Caco-2 (cell line): Measurements from ENCODE around the gene SPINK4. TPM values are rescaled to one million over a fixed set of nuclear protein-coding genes. Genes with fewer than 3 reads are reported as not detected.

Source experiments
- BruUV-seq: library from RNA; stranded (reverse); fragments of 400-500 nt; replicated peaks from 2 replicates; lab custom pipeline; 2021; lab: Mats Ljungman, UMichigan
- CTCF ChIA-PET: fragments of 300-600 bp; sonication (Branson Sonifier 250); formaldehyde crosslinking; loops from one replicate; lab custom pipeline; 2022; ENCODE audit warnings: antibody characterized with exemption; lab: Charles Lee
- POLR2A ChIA-PET: fragments of 300-600 bp; sonication (Branson Sonifier 250); formaldehyde crosslinking; loops from one replicate; lab custom pipeline; 2022; ENCODE audit warnings: antibody characterized with exemption; lab: Charles Lee
- DNase-seq, 2 experiments: peaks; one replicate each; pipeline versions ENCODE4 v3.0.0 to v3.0.0-alpha.2; 2020 to 2022
- H3K27me3 ChIP-seq: replicated peaks from 2 replicates; pipeline ENCODE4 v1.6.0; 2011; ENCODE audit warnings: low read length; ENCODE audit not compliant: control insufficient read depth, insufficient read depth
- H3K36me3 ChIP-seq: 2 replicates; pipeline ENCODE4 v1.5.1; 2011; ENCODE audit warnings: low read length; ENCODE audit not compliant: control insufficient read depth, insufficient read depth
- H3K4me1 ChIP-seq: fragments of 250-450 bp; sonication (Bioruptor Pico); 2 replicates; pipeline ENCODE4 v1.5.1; 2020; ENCODE audit warnings: mild to moderate bottlenecking
- H3K4me3 ChIP-seq: 2 replicates; pipeline ENCODE4 v1.5.1; 2011; ENCODE audit warnings: low read depth, mild to moderate bottlenecking, control low read depth, low read length
- H3K9me3 ChIP-seq: fragments of 250-450 bp; sonication (Bioruptor Pico); 2 replicates; pipeline ENCODE4 v1.5.1; 2020; ENCODE audit warnings: mild to moderate bottlenecking, moderate library complexity
- H3K27ac Mint-ChIP-seq: one replicate; pipeline ENCODE4 v1.8.0; 2022; ENCODE audit warnings: mixed read lengths; ENCODE audit not compliant: unreplicated experiment
- H3K27me3 Mint-ChIP-seq: one replicate; pipeline ENCODE4 v1.8.0; 2022; ENCODE audit warnings: mixed read lengths; ENCODE audit not compliant: insufficient read depth, unreplicated experiment
- H3K36me3 Mint-ChIP-seq: one replicate; pipeline ENCODE4 v1.8.0; 2022; ENCODE audit warnings: mild to moderate bottlenecking, mixed read lengths; ENCODE audit not compliant: insufficient read depth, unreplicated experiment
- H3K4me1 Mint-ChIP-seq: one replicate; pipeline ENCODE4 v1.8.0; 2022; ENCODE audit warnings: low read depth, mixed read lengths; ENCODE audit not compliant: unreplicated experiment
- H3K4me3 Mint-ChIP-seq: one replicate; pipeline ENCODE4 v1.8.0; 2022; ENCODE audit warnings: mild to moderate bottlenecking, moderate library complexity, mixed read lengths; ENCODE audit not compliant: unreplicated experiment
- H3K9me3 Mint-ChIP-seq: one replicate; pipeline ENCODE4 v1.8.0; 2022; ENCODE audit warnings: mixed read lengths; ENCODE audit not compliant: unreplicated experiment
- CTCF ChIP-seq, 2 experiments: fragments of 200-600 bp in 1 of 2; IDR thresholded peaks; 1 replicate in 1 of 2; 2 replicates in 1 of 2; pipeline versions ENCODE4 v1.5.1 to v1.8.0; 2011 to 2022; ENCODE audit warnings: antibody characterized with exemption in 1 of 2, control low read depth in 1 of 2, inconsistent platforms in 1 of 2, low read depth in 1 of 2, low read length in 1 of 2, mild to moderate bottlenecking in 1 of 2, moderate library complexity in 1 of 2; ENCODE audit not compliant: insufficient read depth in 1 of 2, severe bottlenecking in 1 of 2, unreplicated experiment in 1 of 2
- intact Hi-C: fragments of 100-400 bp; cut with micrococcal nuclease; formaldehyde crosslinking; loops from one replicate; pipeline ENCODE4 v1.10.0; 2022; ENCODE audit not compliant: unreplicated experiment
- total RNA-seq: library from RNA; stranded (reverse); gene quantifications from 2 replicates; pipeline ENCODE4 v1.2.3, GENCODE V29; 2022

SPINK4 gene
- total RNA-seq, 1 experiment from 2014 or later = 2.1 TPM

GRCh38 chr9:33210006-33210715 lies 29.8 kb upstream of the SPINK4 start:
- ChIA-PET POLR2A (no interaction called here), CTCF (no interaction called here)
- Histone ChIP-seq H3K4me1 (peaks cover 12% of the 10 kb centered on the region), H3K4me3 (no peak overlapping the region), H3K27me3 (no peaks in the 10 kb centered on the region), H3K9me3 (no peaks in the 10 kb centered on the region), H3K36me3 (no peaks in the 10 kb centered on the region)
- H3K27ac Mint-ChIP-seq = no peak overlapping the region
- DNase-seq = no peak
- H3K27me3 Mint-ChIP-seq = no peaks in the 10 kb centered on the region
- H3K4me1 Mint-ChIP-seq = peaks cover 24% of the 10 kb centered on the region
- BruUV-seq = no TSS peak
- H3K9me3 Mint-ChIP-seq = no peaks in the 10 kb centered on the region
- peaks cover 5% of the 10 kb centered on the region for H3K36me3 Mint-ChIP-seq
- intact Hi-C loops = no loop called here
- H3K4me3 Mint-ChIP-seq = no peak overlapping the region
- TF ChIP-seq CTCF (IDR thresholded peaks at IDR 0.05; ENCODE audit: insufficient read depth in 1 of 2, low read depth in 1 of 2, low read length in 1 of 2, severe bottlenecking in 1 of 2, unreplicated experiment in 1 of 2) = no peak

GRCh38 chr9:33211695-33212393 lies 28.1 kb upstream of the SPINK4 start:
- H3K4me1 ChIP-seq = peaks cover 12% of the 10 kb centered on the region
- Mint-ChIP-seq H3K27ac (peak overlapping the region; percentile 2), H3K4me3 (no peak overlapping the region), H3K27me3 (no peaks in the 10 kb centered on the region), H3K36me3 (peaks cover 5% of the 10 kb centered on the region), H3K9me3 (no peaks in the 10 kb centered on the region), H3K4me1 (peaks cover 24% of the 10 kb centered on the region)
- H3K9me3 ChIP-seq = no peaks in the 10 kb centered on the region
- DNase-seq = no peak
- no peaks in the 10 kb centered on the region for H3K27me3 ChIP-seq
- H3K36me3 ChIP-seq = no peaks in the 10 kb centered on the region
- no peak overlapping the region for H3K4me3 ChIP-seq
- POLR2A ChIA-PET = no interaction called here
- peak in 1 of 2 experiments; percentile 14 for TF ChIP-seq CTCF (IDR thresholded peaks at IDR 0.05; ENCODE audit: insufficient read depth in 1 of 2, low read depth in 1 of 2, low read length in 1 of 2, severe bottlenecking in 1 of 2, unreplicated experiment in 1 of 2)
- CTCF ChIA-PET = no interaction called here
- no TSS peak for BruUV-seq
- intact Hi-C loops = no loop called here

- H3K27me3 ChIP-seq = no peaks in the 10 kb centered on the region
- H3K36me3 ChIP-seq = no peaks in the 10 kb centered on the region
- no peaks in the 10 kb centered on the region for H3K9me3 Mint-ChIP-seq
- no peak for TF ChIP-seq CTCF (IDR thresholded peaks at IDR 0.05; ENCODE audit: insufficient read depth in 1 of 2, low read depth in 1 of 2, low read length in 1 of 2, severe bottlenecking in 1 of 2, unreplicated experiment in 1 of 2)
- no peak overlapping the region for H3K4me3 Mint-ChIP-seq
- no peaks in the 10 kb centered on the region for H3K27me3 Mint-ChIP-seq
- ChIA-PET CTCF (no interaction called here), POLR2A (no interaction called here)
- intact Hi-C loops = no loop called here
- H3K27ac Mint-ChIP-seq = no peak overlapping the region
- peaks cover 5% of the 10 kb centered on the region for H3K36me3 Mint-ChIP-seq
- no peak for DNase-seq
- H3K9me3 ChIP-seq = no peaks in the 10 kb centered on the region
- no peaks in the 10 kb centered on the region; the same call in 1 of the 2 replicates for H3K4me1 ChIP-seq
- no TSS peak for BruUV-seq
- H3K4me3 ChIP-seq = no peak overlapping the region
- peaks cover 16% of the 10 kb centered on the region for H3K4me1 Mint-ChIP-seq
These were observed 19.0 kb upstream of the SPINK4 start for GRCh38 chr9:33220681-33221567.
